Mesothelial cell of epicardium (in vitro differentiated cells): ENCODE data around the gene ATP12A. TPM values are rescaled to one million over a fixed set of nuclear protein-coding genes. Genes with fewer than 3 reads are reported as not detected.

Experiments
- DNase-seq, 2 experiments: peaks; one replicate each; pipeline ENCODE4 v3.0.0; 2021; ENCODE audit warnings: low spot score in 2 of 2; ENCODE audit not compliant: unreplicated experiment in 2 of 2
- H3K27ac Mint-ChIP-seq: 2 replicates; pipeline ENCODE4 v1.8.0; 2021; ENCODE audit warnings: mixed read lengths
- H3K27me3 Mint-ChIP-seq: 2 replicates; pipeline ENCODE4 v1.8.0; 2021; ENCODE audit warnings: low read depth, mixed read lengths
- H3K36me3 Mint-ChIP-seq: 2 replicates; pipeline ENCODE4 v1.8.0; 2021; ENCODE audit warnings: mixed read lengths
- H3K4me1 Mint-ChIP-seq: 2 replicates; pipeline ENCODE4 v1.8.0; 2021; ENCODE audit warnings: mixed read lengths
- H3K4me3 Mint-ChIP-seq: 2 replicates; pipeline ENCODE4 v1.8.0; 2021; ENCODE audit warnings: mild to moderate bottlenecking, moderate library complexity, mixed read lengths
- H3K9me3 Mint-ChIP-seq: 2 replicates; pipeline ENCODE4 v1.8.0; 2021; ENCODE audit warnings: mixed read lengths
- CTCF ChIP-seq: fragments of 200-600 bp; sonication (generic); IDR thresholded peaks from one replicate; pipeline ENCODE4 v1.5.0; 2021; ENCODE audit warnings: antibody characterized with exemption; ENCODE audit not compliant: unreplicated experiment
- total RNA-seq: library from RNA; stranded (reverse); gene quantifications from 3 replicates; pipeline ENCODE4 v1.2.1, GENCODE V29; 2021

ATP12A gene
- total RNA-seq, 1 donor from 2014 or later: 0.80 TPM

- Mint-ChIP-seq H3K27ac (no peak overlapping the region), H3K36me3 (no peaks in the 10 kb centered on the region), H3K27me3 (peaks cover 31% of the 10 kb centered on the region), H3K9me3 (no peaks in the 10 kb centered on the region), H3K4me3 (no peak overlapping the region), H3K4me1 (peaks cover 10% of the 10 kb centered on the region)
- no peak for DNase-seq
- no peak for TF ChIP-seq CTCF
Measured at GRCh38 chr13:24688111-24688510, 7.9 kb downstream of the ATP12A start.

GRCh38 chr13:24688950-24689349 lies 8.7 kb downstream of the ATP12A start:
- Mint-ChIP-seq H3K4me1 (peaks cover 8% of the 10 kb centered on the region), H3K4me3 (no peak overlapping the region), H3K27ac (no peak overlapping the region), H3K9me3 (no peaks in the 10 kb centered on the region), H3K36me3 (no peaks in the 10 kb centered on the region), H3K27me3 (peaks cover 37% of the 10 kb centered on the region)
- TF ChIP-seq CTCF: no peak
- DNase-seq: no peak

GRCh38 chr13:24691381-24691780 lies 11.2 kb downstream of the ATP12A start:
- no peaks in the 10 kb centered on the region for H3K36me3 Mint-ChIP-seq
- H3K4me1 Mint-ChIP-seq: no peaks in the 10 kb centered on the region
- TF ChIP-seq CTCF: no peak
- no peak overlapping the region for H3K4me3 Mint-ChIP-seq
- no peaks in the 10 kb centered on the region for H3K9me3 Mint-ChIP-seq
- no peak for DNase-seq
- H3K27ac Mint-ChIP-seq: no peak overlapping the region
- peaks cover 35% of the 10 kb centered on the region for H3K27me3 Mint-ChIP-seq

DNA sequence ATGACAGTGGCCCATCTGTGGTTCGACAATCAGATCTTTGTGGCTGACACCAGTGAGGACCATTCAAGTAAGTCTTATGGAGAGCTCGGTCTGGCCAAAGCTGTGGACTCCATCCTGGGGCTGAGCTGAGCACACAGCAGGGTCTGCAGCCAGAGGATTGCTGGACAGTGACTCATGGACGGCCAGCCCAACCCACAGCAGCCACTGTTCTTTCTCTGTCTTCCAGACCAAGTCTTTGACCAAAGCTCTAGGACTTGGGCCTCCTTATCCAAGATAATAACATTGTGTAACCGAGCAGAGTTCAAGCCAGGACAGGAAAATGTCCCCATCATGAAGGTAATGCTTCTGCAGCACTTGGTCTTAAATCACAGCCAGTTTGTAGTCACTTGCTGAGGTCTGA lies 12.4 kb downstream of the ATP12A start:
- TF ChIP-seq CTCF: no peak
- Mint-ChIP-seq H3K36me3 (no peaks in the 10 kb centered on the region), H3K27ac (no peak overlapping the region), H3K9me3 (no peaks in the 10 kb centered on the region), H3K4me1 (no peaks in the 10 kb centered on the region), H3K4me3 (no peak overlapping the region), H3K27me3 (peaks cover 31% of the 10 kb centered on the region)
- DNase-seq: no peak

GRCh38 chr13:24693862-24694471 lies 13.8 kb downstream of the ATP12A start:
- TF ChIP-seq CTCF: peak; percentile 66
- H3K4me3 Mint-ChIP-seq: no peak overlapping the region
- H3K27me3 Mint-ChIP-seq: peaks cover 31% of the 10 kb centered on the region
- no peak overlapping the region for H3K27ac Mint-ChIP-seq
- H3K9me3 Mint-ChIP-seq: no peaks in the 10 kb centered on the region
- no peaks in the 10 kb centered on the region for H3K4me1 Mint-ChIP-seq
- H3K36me3 Mint-ChIP-seq: no peaks in the 10 kb centered on the region
- peak in 1 of 2 experiments; percentile 43 for DNase-seq

GRCh38 chr13:24694907-24695306 lies 14.7 kb downstream of the ATP12A start:
- H3K27ac Mint-ChIP-seq: no peak overlapping the region
- no peak for TF ChIP-seq CTCF

More at GRCh38 chr13:24694907-24695306, 14.7 kb downstream of the ATP12A start:
- no peaks in the 10 kb centered on the region for H3K9me3 Mint-ChIP-seq
- no peaks in the 10 kb centered on the region for H3K4me1 Mint-ChIP-seq
- H3K4me3 Mint-ChIP-seq: no peak overlapping the region
- H3K36me3 Mint-ChIP-seq: no peaks in the 10 kb centered on the region
- DNase-seq: no peak
- peaks cover 38% of the 10 kb centered on the region for H3K27me3 Mint-ChIP-seq
